Neural progenitor cell (in vitro differentiated cells): ENCODE data around the gene FLII. TPM values are rescaled to one million over a fixed set of nuclear protein-coding genes. Genes with fewer than 3 reads are reported as not detected.

Experiments used
- DNase-seq: peaks from one replicate; pipeline ENCODE4 v3.0.0-alpha.2; 2016; ENCODE audit warnings: low spot score
- H2AFZ ChIP-seq: fragments of 200-600 bp; sonication (generic); replicated peaks from 2 replicates; pipeline ENCODE4 v1.6.1; 2016; ENCODE audit warnings: antibody characterized with exemption
- H3F3A ChIP-seq: fragments of 200-600 bp; sonication (generic); 2 replicates; pipeline ENCODE4 v1.6.1; 2016; ENCODE audit warnings: antibody characterized with exemption, low read depth
- H3K27ac ChIP-seq: fragments of 200-600 bp; sonication (generic); 2 replicates; pipeline ENCODE4 v1.5.1; 2016; ENCODE audit warnings: mild to moderate bottlenecking
- H3K27me3 ChIP-seq: fragments of 200-600 bp; sonication (generic); 2 replicates; pipeline ENCODE4 v1.6.1; 2016; ENCODE audit warnings: mild to moderate bottlenecking, moderate library complexity
- H3K36me3 ChIP-seq: fragments of 200-600 bp; sonication (generic); 2 replicates; pipeline ENCODE4 v1.5.1; 2016
- H3K4me1 ChIP-seq: fragments of 200-600 bp; sonication (generic); 2 replicates; pipeline ENCODE4 v1.6.1; 2016; ENCODE audit warnings: mixed run types
- H3K4me2 ChIP-seq: fragments of 200-600 bp; sonication (generic); 2 replicates; pipeline ENCODE4 v1.6.1; 2016
- H3K4me3 ChIP-seq: fragments of 200-600 bp; sonication (generic); 2 replicates; pipeline ENCODE4 v1.5.1; 2016
- H3K79me2 ChIP-seq: fragments of 200-600 bp; sonication (generic); 2 replicates; pipeline ENCODE4 v1.6.1; 2016; ENCODE audit warnings: low read depth
- H3K9ac ChIP-seq: fragments of 200-600 bp; sonication (generic); 2 replicates; pipeline ENCODE4 v1.6.1; 2016
- H3K9me3 ChIP-seq: fragments of 200-600 bp; sonication (generic); 2 replicates; pipeline ENCODE4 v1.5.1; 2016; ENCODE audit warnings: low read depth
- H4K20me1 ChIP-seq: fragments of 200-600 bp; sonication (generic); 2 replicates; pipeline ENCODE4 v1.6.1; 2016; ENCODE audit warnings: low read depth
- H3K27ac Mint-ChIP-seq: 3 replicates; pipeline ENCODE4 v1.8.0; 2021; ENCODE audit warnings: mixed read lengths
- H3K27me3 Mint-ChIP-seq: 2 replicates; pipeline ENCODE4 v1.8.0; 2022; ENCODE audit warnings: low read depth, mild to moderate bottlenecking, inconsistent platforms, moderate library complexity, mixed read lengths; ENCODE audit not compliant: insufficient read depth
- H3K36me3 Mint-ChIP-seq: 3 replicates; pipeline ENCODE4 v1.8.0; 2021; ENCODE audit warnings: mixed read lengths
- H3K4me1 Mint-ChIP-seq: 3 replicates; pipeline ENCODE4 v1.8.0; 2021; ENCODE audit warnings: mixed read lengths
- H3K4me3 Mint-ChIP-seq: 3 replicates; pipeline ENCODE4 v1.8.0; 2021; ENCODE audit warnings: mild to moderate bottlenecking, moderate library complexity, mixed read lengths
- H3K9me3 Mint-ChIP-seq: 3 replicates; pipeline ENCODE4 v1.8.0; 2020; ENCODE audit warnings: mixed read lengths
- EZH2 ChIP-seq: fragments of 200-600 bp; sonication (generic); IDR thresholded peaks from 2 replicates; pipeline ENCODE4 v1.6.1; 2017; ENCODE audit warnings: antibody characterized with exemption, mild to moderate bottlenecking, moderate library complexity
- EZH2phosphoT487 ChIP-seq: fragments of 200-600 bp; sonication (generic); IDR thresholded peaks from 2 replicates; pipeline ENCODE4 v1.6.1; 2017; ENCODE audit warnings: antibody characterized with exemption
- total RNA-seq: library from RNA; depleted of rRNA; stranded (reverse); fragments of >200 nt; gene quantifications from 2 replicates; pipeline ENCODE4 v1.2.3, GENCODE V29; 2015; ENCODE audit warnings: low replicate concordance
- TF ChIP-seq, protein P1 (sequence below): fragments of 200-600 bp; sonication (generic); IDR thresholded peaks from 2 replicates; pipeline ENCODE4 v1.5.1; 2017; ENCODE audit warnings: antibody characterized with exemption, mild to moderate bottlenecking

Gene FLII
- total RNA-seq, 1 donor from 2014 or later, result 117 TPM

- Histone ChIP-seq H3K4me1 (no peaks in the 10 kb centered on the region), H3K27me3 (no peaks in the 10 kb centered on the region), H3K9me3 (no peaks in the 10 kb centered on the region), H4K20me1 (no peaks in the 10 kb centered on the region), H3F3A (no peaks in the 10 kb centered on the region), H3K4me3 (no peak overlapping the region), H3K79me2 (no peaks in the 10 kb centered on the region), H2AFZ (no peak overlapping the region), H3K9ac (no peak overlapping the region), H3K4me2 (no peak overlapping the region), H3K36me3 (peaks cover 4% of the 10 kb centered on the region), H3K27ac (no peak overlapping the region)
- Mint-ChIP-seq H3K27ac (no peak overlapping the region), H3K4me1 (no peaks in the 10 kb centered on the region), H3K36me3 (peaks cover 36% of the 10 kb centered on the region), H3K4me3 (no peak overlapping the region), H3K27me3 (peaks cover 2% of the 10 kb centered on the region), H3K9me3 (no peaks in the 10 kb centered on the region)
- no peak for DNase-seq
- TF ChIP-seq EZH2phosphoT487, result no peak
- TF ChIP-seq EZH2, result no peak
- TF ChIP-seq, protein P1, sequence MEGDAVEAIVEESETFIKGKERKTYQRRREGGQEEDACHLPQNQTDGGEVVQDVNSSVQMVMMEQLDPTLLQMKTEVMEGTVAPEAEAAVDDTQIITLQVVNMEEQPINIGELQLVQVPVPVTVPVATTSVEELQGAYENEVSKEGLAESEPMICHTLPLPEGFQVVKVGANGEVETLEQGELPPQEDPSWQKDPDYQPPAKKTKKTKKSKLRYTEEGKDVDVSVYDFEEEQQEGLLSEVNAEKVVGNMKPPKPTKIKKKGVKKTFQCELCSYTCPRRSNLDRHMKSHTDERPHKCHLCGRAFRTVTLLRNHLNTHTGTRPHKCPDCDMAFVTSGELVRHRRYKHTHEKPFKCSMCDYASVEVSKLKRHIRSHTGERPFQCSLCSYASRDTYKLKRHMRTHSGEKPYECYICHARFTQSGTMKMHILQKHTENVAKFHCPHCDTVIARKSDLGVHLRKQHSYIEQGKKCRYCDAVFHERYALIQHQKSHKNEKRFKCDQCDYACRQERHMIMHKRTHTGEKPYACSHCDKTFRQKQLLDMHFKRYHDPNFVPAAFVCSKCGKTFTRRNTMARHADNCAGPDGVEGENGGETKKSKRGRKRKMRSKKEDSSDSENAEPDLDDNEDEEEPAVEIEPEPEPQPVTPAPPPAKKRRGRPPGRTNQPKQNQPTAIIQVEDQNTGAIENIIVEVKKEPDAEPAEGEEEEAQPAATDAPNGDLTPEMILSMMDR, result no peak
Measured at GRCh38 chr17:18291718-18292540, 33.4 kb upstream of the FLII start.

DNA sequence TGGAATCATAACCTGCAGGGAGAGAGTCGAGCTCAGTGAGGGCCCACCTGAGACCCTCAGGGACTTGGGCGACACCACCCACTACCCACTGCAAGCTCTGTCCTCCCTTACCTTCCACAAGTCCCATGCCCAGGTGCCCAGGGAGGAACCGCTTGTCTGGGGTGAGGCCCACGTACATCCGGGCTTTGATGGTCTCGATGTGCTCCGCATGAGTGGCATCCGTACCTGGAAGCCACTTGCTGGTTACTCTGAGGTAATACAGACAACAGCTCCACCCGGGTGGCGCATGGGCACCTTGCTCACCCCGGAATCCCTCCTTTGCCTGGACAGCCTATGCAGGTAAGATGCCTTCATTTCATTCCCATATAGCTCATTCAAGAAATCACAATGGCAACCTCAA, 26.8 kb upstream of the FLII start:
- no peak overlapping the region for H2AFZ ChIP-seq
- no peak overlapping the region for H3K4me2 ChIP-seq
- peaks cover 41% of the 10 kb centered on the region for H3K36me3 Mint-ChIP-seq
- no peak overlapping the region for H3K9ac ChIP-seq
- no peaks in the 10 kb centered on the region for H3K4me1 Mint-ChIP-seq
- peaks cover 2% of the 10 kb centered on the region for H4K20me1 ChIP-seq
- no peaks in the 10 kb centered on the region for H3F3A ChIP-seq
- H3K9me3 ChIP-seq, result no peaks in the 10 kb centered on the region
- no peaks in the 10 kb centered on the region for H3K4me1 ChIP-seq
- no peak overlapping the region for H3K27ac Mint-ChIP-seq
- TF ChIP-seq, protein P1, result no peak
- TF ChIP-seq EZH2phosphoT487 (no peak), EZH2 (no peak)
- no peak overlapping the region for H3K4me3 Mint-ChIP-seq
- no peak overlapping the region for H3K4me3 ChIP-seq
- no peak for DNase-seq
- H3K27me3 Mint-ChIP-seq, result peaks cover 3% of the 10 kb centered on the region
- H3K36me3 ChIP-seq, result peaks cover 10% of the 10 kb centered on the region
- H3K9me3 Mint-ChIP-seq, result no peaks in the 10 kb centered on the region
- H3K79me2 ChIP-seq, result no peaks in the 10 kb centered on the region
- no peaks in the 10 kb centered on the region for H3K27me3 ChIP-seq
- no peak overlapping the region for H3K27ac ChIP-seq

DNA sequence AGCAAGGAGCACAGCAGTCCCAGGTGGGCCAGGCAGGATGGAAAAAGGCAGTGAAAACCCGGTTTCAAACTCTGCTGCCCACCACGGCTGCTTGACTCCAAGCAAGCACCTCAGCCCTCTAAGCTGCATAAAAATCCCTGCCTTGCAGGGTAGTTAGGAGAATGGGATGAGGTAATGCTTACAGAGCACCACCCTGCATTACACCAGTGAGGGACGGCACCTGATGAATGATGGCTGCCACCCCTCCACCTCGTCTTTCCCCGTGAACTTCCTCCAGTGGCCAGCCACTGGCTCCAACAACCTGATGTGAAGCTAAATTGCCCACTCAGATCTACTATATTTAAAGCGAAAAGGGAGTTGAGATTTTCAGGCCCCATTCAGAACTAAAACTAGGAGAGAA, 23.2 kb upstream of the FLII start:
- H3K4me3 Mint-ChIP-seq, result no peak overlapping the region
- H3K27ac Mint-ChIP-seq, result no peak overlapping the region
- no peaks in the 10 kb centered on the region for H3K9me3 Mint-ChIP-seq
- H3K4me1 Mint-ChIP-seq, result no peaks in the 10 kb centered on the region
- no peaks in the 10 kb centered on the region for H3K9me3 ChIP-seq
- no peak overlapping the region for H3K4me3 ChIP-seq
- no peaks in the 10 kb centered on the region for H3F3A ChIP-seq
- no peaks in the 10 kb centered on the region for H3K4me1 ChIP-seq
- peaks cover 4% of the 10 kb centered on the region for H4K20me1 ChIP-seq
- TF ChIP-seq, protein P1, result no peak
- TF ChIP-seq EZH2phosphoT487 (no peak), EZH2 (no peak)
- no peak overlapping the region for H3K9ac ChIP-seq
- no peak overlapping the region for H2AFZ ChIP-seq
- H3K27me3 Mint-ChIP-seq, result peaks cover 2% of the 10 kb centered on the region
- no peak overlapping the region for H3K4me2 ChIP-seq
- peaks cover 6% of the 10 kb centered on the region for H3K36me3 ChIP-seq
- H3K27me3 ChIP-seq, result no peaks in the 10 kb centered on the region
- H3K36me3 Mint-ChIP-seq, result peaks cover 36% of the 10 kb centered on the region
- H3K79me2 ChIP-seq, result no peaks in the 10 kb centered on the region
- DNase-seq, result no peak
- H3K27ac ChIP-seq, result no peak overlapping the region
